Skin epidermis (tissue), 12 donors: Measurements from ENCODE around the gene NAV2.

ENCODE experiments used
- H3K27ac ChIP-seq, 21 experiments: fragments of 200-600 bp; sonication (generic) in 11 of 21; one replicate each; pipeline ENCODE4 v1.5.0; 2020; ENCODE audit warnings: mild to moderate bottlenecking in 3 of 21, inconsistent platforms in 2 of 21, moderate library complexity in 2 of 21
- H3K4me3 ChIP-seq, 7 experiments: fragments of 200-600 bp; sonication (generic) in 2 of 7; one replicate each; pipeline ENCODE4 v1.5.0; 2020; ENCODE audit warnings: inconsistent platforms in 2 of 7, mild to moderate bottlenecking in 2 of 7, moderate library complexity in 1 of 7

Gene NAV2

DNA sequence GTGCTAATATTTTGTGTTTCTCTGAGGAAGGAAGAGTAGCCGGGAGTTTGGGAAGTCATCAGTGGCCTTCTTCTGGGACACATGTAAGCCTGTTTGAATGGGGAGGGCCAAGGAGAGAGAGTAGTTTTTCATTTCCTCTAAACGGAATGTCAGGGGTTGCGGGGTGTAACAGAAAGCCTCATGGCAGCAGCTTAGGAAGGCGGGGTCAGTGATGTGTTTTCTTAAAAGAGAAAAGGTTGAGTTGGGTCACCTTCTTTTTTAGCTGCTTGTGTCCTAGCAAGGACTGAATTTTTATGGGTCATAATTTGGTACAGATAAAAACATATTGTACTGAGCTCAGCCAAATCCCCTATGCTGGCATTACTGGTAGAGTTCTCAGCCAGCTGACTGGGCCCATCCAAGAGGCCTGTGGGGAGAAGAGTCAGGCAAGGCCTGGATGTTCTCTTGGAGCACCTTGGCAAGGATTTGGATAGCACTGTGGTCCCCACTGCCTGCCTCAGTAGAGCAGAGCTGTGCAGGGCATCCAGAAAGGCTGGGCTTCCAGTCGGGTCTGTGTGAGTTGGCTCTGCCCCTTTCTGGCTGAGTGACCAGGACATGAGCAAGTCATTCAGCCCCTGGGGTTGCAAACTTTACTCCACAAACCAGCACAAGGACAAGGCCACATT is 29.4 kb upstream of the NAV2 start:
- Histone ChIP-seq H3K4me3 (no peak overlapping the region), H3K27ac (peak overlapping the region in 12 of 21 experiments; percentile 8 to 81 (median 57))

- H3K4me3 ChIP-seq: no peak overlapping the region
- H3K27ac ChIP-seq: peak overlapping the region in 8 of 21 experiments; percentile 16 to 81 (median 37)
Measured at GRCh38 chr11:19683862-19684491, 28.7 kb upstream of the NAV2 start.

DNA sequence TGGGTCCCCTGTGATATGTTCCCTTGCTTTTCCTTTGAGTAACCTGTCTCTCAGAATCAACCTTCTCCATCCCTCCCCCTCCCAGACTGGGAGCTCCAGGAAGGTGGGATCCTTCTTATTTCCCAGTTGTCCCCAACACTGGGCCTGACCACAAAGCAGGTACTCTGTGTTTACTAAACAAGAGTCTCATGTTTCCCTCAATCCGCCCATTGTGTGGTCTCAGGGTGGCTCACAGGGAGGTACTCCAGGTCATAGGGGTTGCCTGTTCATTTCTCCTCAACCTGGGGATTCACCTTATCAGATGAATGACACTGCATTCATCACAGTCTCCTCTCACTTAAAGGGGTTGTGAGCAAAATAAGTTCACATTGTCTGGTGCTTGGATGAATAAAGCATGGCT is 26.4 kb upstream of the NAV2 start:
- Histone ChIP-seq H3K4me3 (no peak overlapping the region), H3K27ac (no peak overlapping the region)

- no peak overlapping the region for H3K27ac ChIP-seq
- H3K4me3 ChIP-seq: no peak overlapping the region
Measured at GRCh38 chr11:19687392-19687791, 25.2 kb upstream of the NAV2 start.

DNA sequence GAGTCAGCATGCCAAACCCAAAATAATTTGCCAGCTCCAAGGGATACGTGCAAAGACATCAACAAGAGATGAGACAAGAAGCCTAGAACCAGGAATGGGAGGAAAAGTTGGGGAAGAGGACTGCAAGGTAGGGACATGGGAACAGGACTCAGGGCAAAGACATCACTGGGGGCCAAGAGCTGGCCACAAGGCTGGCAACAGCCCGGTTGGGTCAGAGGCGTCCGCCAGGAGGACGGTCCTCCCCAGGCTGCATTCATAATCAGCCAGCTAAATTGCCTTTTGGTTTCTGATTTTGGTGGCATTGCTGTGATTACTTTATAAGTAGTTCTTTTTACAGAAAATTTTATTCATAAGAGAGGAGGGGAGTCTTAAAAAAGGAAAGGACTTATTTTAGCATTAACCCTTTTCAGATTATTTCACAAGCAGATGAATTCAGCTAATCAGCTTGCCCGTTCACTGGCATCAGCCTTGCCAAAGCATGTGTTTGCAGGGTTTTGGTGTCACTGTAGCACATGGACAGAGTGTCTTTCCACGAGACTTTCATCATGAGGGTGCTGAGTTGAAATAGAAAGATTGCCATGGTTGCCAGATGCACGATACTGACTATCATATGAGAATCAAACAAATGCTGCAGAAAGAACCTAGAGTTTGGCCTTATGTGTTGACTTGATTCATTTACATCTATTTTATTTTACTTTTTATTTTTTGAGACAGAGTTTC is 23.2 kb upstream of the NAV2 start:
- H3K27ac ChIP-seq: peak overlapping the region in 2 of 21 experiments; percentile 14 to 32

GRCh38 chr11:19690885-19691284 is 21.8 kb upstream of the NAV2 start:
- H3K4me3 ChIP-seq: no peak overlapping the region
- no peak overlapping the region for H3K27ac ChIP-seq

More for the DNA sequence above, 23.2 kb upstream of the NAV2 start:
- no peak overlapping the region for H3K4me3 ChIP-seq

GRCh38 chr11:19691815-19692500 is 20.7 kb upstream of the NAV2 start:
- no peak overlapping the region for H3K27ac ChIP-seq

DNA sequence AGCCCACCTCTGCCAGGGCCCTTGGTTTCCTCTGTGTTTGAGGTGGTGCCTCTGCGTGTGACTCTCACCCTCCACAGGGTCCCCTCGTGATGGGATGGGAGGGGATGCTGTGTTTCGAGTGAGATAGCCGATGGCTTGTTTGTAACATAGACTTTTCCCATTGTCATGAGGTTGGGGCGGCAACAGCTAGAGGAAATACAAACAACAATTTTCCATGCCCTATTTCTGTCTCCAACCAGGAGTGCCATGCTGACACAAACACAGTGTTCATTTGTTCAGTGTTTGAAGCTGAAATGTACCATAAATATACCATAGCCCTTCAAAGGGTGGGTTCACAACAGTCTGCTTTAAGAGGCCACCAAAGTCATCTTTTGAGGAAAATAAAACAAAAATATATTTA is 19.5 kb upstream of the NAV2 start:
- Histone ChIP-seq H3K4me3 (no peak overlapping the region), H3K27ac (no peak overlapping the region)

More at GRCh38 chr11:19691815-19692500, 20.7 kb upstream of the NAV2 start:
- no peak overlapping the region for H3K4me3 ChIP-seq

DNA sequence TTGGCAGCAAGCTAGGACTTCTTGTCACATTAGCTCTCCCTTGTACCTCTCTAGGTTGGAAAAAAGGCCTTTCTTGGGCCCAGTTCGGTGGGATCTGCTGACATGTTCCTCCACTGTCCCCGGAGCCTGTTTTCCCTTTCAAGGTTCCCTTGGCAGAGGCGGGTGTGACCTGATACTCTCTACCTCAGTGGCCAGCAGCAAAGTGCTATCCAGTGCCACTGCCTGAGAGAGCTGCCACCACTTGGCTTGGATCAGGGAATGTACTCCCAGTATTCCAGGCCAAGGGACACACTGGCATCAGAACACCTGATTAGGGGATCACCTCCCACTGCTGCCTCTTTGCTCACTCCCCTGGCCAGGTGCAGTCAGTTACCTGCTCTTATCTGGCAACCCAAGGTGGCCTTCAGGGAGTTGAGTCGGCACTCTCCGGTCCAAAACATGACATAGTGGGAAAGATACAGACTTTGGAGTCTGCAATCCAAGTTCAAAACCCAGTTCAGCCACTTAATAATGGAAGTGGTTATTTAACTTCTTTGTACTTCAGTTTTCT is 17.8 kb upstream of the NAV2 start:
- Histone ChIP-seq H3K27ac (no peak overlapping the region), H3K4me3 (no peak overlapping the region)

GRCh38 chr11:19696073-19696472 is 16.6 kb upstream of the NAV2 start:
- no peak overlapping the region for H3K4me3 ChIP-seq
- no peak overlapping the region for H3K27ac ChIP-seq

- H3K4me3 ChIP-seq: no peak overlapping the region
- H3K27ac ChIP-seq: no peak overlapping the region
Measured at GRCh38 chr11:19696904-19697303, 15.7 kb upstream of the NAV2 start.

DNA sequence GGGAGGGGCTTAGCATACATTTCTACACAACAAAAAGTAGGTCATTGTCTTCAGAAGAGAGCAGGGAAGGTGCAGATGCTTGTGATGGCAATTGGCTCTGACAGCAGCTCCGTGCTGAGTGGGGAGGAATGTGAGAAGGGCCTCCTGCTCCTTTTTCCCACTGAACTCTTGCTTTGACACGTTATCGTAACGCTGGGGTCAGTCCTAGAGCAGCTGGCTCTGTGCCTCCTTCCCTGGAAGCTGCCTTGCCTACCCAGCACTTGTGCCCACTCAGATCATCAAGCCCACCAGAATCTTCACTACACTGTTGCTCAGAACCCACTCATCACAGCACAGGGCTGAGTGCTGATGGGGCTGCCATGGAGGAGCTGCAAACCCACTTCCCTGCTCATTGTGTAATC is 14.9 kb upstream of the NAV2 start:
- Histone ChIP-seq H3K4me3 (no peak overlapping the region), H3K27ac (peak overlapping the region in 1 of 21 experiments; percentile 14)

- H3K27ac ChIP-seq: peak overlapping the region in 3 of 21 experiments; percentile 13 to 43 (median 14)
- H3K4me3 ChIP-seq: no peak overlapping the region
Measured at GRCh38 chr11:19698493-19699292, 13.9 kb upstream of the NAV2 start.

DNA sequence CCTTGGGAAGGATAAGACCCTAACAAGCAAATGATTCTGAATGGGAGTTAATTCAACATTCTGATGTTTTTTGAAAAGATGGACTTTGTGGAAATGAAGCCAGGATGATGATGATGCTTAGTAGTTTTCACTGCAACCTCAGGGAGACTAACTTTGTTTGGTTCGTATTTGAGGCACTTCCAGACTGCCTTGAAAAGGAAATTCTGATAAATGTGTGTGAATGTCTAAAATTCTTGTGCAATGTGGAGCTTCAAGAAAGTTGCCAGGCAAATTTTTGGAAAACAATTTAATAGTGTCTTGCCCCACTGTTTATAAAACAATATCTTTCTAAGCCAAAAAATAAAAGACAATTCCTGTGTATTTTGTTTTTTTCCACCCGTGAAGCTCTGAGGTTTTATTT is 11.2 kb upstream of the NAV2 start:
- peak overlapping the region in 2 of 21 experiments; percentile 37 to 40 for H3K27ac ChIP-seq
- H3K4me3 ChIP-seq: no peak overlapping the region

DNA sequence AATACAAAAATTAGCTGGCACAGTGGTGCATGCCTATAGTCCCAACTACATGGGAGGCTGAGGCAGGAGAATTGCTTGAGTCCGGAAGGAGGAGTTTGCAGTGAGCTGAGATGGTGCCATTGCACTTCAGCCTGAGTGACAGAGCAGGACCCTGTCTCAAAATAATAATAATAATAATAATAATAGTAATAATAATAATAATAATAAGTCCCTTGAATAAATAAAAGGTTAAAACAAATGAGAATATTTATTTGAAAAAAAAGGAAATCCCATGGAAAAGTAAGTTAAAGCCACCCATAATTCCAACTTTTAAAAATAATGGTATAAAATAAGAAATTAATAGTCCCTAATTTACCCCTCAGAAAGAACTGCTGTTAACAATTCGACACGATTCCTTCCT is 10.0 kb upstream of the NAV2 start:
- no peak overlapping the region for H3K27ac ChIP-seq
- no peak overlapping the region for H3K4me3 ChIP-seq

DNA sequence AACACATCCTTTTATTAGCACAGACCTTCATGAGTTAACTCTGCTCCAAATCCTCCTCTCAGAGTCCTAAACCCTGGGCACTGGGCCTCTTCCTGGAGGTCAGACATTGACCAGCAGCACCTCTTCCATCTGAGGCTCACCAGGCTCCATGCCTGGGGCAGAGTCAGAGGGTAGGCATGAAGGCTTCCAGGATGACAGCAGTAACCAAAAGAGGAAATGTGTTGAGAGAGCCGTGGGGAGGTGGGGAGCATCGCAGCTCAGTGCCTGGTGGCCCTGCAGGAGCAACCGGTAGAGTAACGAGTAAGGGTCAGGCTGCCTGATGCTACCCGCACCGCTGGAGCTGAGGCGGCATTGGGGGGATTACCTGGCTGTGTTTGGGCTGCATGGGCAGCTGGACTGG is 9.4 kb upstream of the NAV2 start:
- no peak overlapping the region for H3K27ac ChIP-seq
- no peak overlapping the region for H3K4me3 ChIP-seq

GRCh38 chr11:19704213-19704612 is 8.4 kb upstream of the NAV2 start:
- no peak overlapping the region for H3K27ac ChIP-seq
- no peak overlapping the region for H3K4me3 ChIP-seq

DNA sequence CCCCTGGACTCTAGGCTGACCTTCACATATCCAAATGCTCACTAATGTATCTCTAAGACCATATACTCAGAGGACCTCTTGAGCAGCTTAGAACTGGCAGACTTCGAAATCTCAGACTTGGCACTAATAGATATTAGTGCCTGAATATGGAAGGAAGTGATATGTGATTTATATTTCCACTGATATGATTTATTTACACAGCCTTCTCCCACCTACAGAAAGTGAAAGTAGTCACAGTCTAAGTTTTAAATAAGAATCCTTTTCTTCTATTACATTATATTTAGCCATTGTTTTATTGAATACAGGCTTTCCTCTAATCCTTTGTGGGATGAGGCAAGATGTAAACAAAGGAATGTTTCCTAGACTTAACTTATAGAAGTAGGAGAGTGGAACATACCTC is 6.7 kb upstream of the NAV2 start:
- no peak overlapping the region for H3K4me3 ChIP-seq
- H3K27ac ChIP-seq: no peak overlapping the region

- H3K4me3 ChIP-seq: peak overlapping the region; percentile 39 to 63 (median 53)
- H3K27ac ChIP-seq: peak overlapping the region; percentile 45 to 94 (median 84)
Measured at GRCh38 chr11:19711911-19712280, 741 bp upstream of the NAV2 start.
